ENCODE results near the gene ENHO. TPM values are rescaled to one million over a fixed set of nuclear protein-coding genes. Genes with fewer than 3 reads are reported as not detected.

ENHO gene
- total and polyA plus RNA-seq, 2 donors from 2014 or later: 0.22 to 2.7 TPM

DNA sequence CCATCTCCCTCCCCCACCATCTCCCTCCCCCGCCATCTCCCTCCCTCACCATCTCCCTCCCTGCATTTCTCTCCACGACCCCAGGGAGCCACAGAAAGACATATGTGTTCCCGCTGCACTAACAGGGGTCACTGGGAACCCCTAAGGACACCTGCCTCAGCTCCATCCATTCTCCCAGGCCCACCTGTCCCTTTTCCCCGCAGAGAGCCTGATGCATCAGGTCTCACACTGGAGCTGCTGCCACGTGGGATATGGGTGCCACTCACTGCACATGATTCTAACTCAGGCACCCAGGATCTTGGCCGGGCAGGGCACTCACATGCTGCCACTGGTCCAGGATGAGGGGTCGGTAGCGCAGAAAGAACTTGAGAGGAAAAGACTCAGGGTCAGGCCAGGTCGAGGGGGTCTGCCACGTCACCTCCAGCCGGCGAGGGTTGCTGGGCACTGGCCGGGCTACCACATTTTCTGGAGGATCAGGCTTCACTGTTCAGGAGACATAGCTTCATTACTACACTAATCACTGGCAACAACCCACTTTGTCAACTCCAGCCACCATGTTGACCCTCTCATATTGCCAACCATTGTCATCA lies 33.2 kb upstream of the ENHO start:
- no peak overlapping the region for H3K9ac ChIP-seq (ENCODE audit: low read length in 3 of 3)
- H3K27ac ChIP-seq (ENCODE audit: low read depth in 2 of 2, low read length in 2 of 2): no peak overlapping the region
- H3K4me3 ChIP-seq (ENCODE audit: low read length in 3 of 3): no peak overlapping the region
- peaks cover 3% of the 10 kb centered on the region for H3K27me3 ChIP-seq (ENCODE audit: control insufficient read depth, insufficient read depth, low read length)
- H3K36me3 ChIP-seq (ENCODE audit: control insufficient read depth in 2 of 3, insufficient read depth in 3 of 3, low read length in 3 of 3): no peaks in the 10 kb centered on the region
- TF ChIP-seq, protein P1, sequence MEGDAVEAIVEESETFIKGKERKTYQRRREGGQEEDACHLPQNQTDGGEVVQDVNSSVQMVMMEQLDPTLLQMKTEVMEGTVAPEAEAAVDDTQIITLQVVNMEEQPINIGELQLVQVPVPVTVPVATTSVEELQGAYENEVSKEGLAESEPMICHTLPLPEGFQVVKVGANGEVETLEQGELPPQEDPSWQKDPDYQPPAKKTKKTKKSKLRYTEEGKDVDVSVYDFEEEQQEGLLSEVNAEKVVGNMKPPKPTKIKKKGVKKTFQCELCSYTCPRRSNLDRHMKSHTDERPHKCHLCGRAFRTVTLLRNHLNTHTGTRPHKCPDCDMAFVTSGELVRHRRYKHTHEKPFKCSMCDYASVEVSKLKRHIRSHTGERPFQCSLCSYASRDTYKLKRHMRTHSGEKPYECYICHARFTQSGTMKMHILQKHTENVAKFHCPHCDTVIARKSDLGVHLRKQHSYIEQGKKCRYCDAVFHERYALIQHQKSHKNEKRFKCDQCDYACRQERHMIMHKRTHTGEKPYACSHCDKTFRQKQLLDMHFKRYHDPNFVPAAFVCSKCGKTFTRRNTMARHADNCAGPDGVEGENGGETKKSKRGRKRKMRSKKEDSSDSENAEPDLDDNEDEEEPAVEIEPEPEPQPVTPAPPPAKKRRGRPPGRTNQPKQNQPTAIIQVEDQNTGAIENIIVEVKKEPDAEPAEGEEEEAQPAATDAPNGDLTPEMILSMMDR (IDR thresholded peaks at IDR 0.05; ENCODE audit: borderline replicate concordance, extremely low read depth, insufficient read depth): no peak
- H3K9me3 ChIP-seq (ENCODE audit: control insufficient read depth in 2 of 3, insufficient read depth in 1 of 3, low read length in 3 of 3): no peaks in the 10 kb centered on the region
- FAIRE-seq: no peak
- intact Hi-C loops (cut with DNase I): no loop called here
- peaks cover 11 to 19% (median 13%) of the 10 kb centered on the region in 3 donors for H3K4me1 ChIP-seq (ENCODE audit: control insufficient read depth in 2 of 3, insufficient read depth in 2 of 3, low read depth in 1 of 3, low read length in 3 of 3)
- DNase-seq: peak in 2 of 5 donors; percentile 29 to 50

- intact Hi-C loops (cut with DNase I): no loop called here
- H3K9me3 ChIP-seq (ENCODE audit: control insufficient read depth in 2 of 3, insufficient read depth in 1 of 3, low read length in 3 of 3): no peaks in the 10 kb centered on the region
- H3K27ac ChIP-seq (ENCODE audit: low read depth in 2 of 2, low read length in 2 of 2): no peak overlapping the region
- TF ChIP-seq, protein P1 (IDR thresholded peaks at IDR 0.05; ENCODE audit: borderline replicate concordance, extremely low read depth, insufficient read depth): no peak
- peaks cover 3% of the 10 kb centered on the region for H3K27me3 ChIP-seq (ENCODE audit: control insufficient read depth, insufficient read depth, low read length)
- peaks cover 8 to 19% (median 11%) of the 10 kb centered on the region in 3 donors for H3K4me1 ChIP-seq (ENCODE audit: control insufficient read depth in 2 of 3, insufficient read depth in 2 of 3, low read depth in 1 of 3, low read length in 3 of 3)
- no peak for FAIRE-seq
- H3K9ac ChIP-seq (ENCODE audit: low read length in 3 of 3): no peak overlapping the region
- no peaks in the 10 kb centered on the region for H3K36me3 ChIP-seq (ENCODE audit: control insufficient read depth in 2 of 3, insufficient read depth in 3 of 3, low read length in 3 of 3)
- peak in 2 of 5 donors; percentile 25 to 66 for DNase-seq
- H3K4me3 ChIP-seq (ENCODE audit: low read length in 3 of 3): no peak overlapping the region
Observed at GRCh38 chr9:34555500-34555899, 32.7 kb upstream of the ENHO start.

DNA sequence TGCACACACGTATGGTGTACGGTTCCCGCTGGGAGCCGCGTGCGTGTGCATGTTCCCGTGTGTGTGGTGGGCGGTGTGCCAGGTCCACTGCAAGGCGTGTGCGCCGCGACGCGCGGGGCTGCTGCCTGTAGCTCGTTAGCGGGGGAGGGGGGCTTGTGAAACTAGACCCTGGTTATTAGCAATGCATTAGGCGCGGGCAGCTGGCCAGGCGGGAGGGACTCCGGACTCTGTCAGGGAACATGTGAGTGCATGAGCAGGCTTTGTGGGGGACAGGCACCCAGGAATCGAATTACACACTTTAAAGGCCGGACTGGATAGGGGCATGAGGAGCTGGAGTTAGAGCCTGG lies 32.2 kb upstream of the ENHO start:
- peaks cover 3 to 14% (median 10%) of the 10 kb centered on the region in 3 donors for H3K4me1 ChIP-seq (ENCODE audit: control insufficient read depth in 2 of 3, insufficient read depth in 2 of 3, low read depth in 1 of 3, low read length in 3 of 3)
- intact Hi-C loops (cut with DNase I): no loop called here
- DNase-seq: peak; percentile 72 to 94 (median 88)
- H3K36me3 ChIP-seq (ENCODE audit: control insufficient read depth in 2 of 3, insufficient read depth in 3 of 3, low read length in 3 of 3): no peaks in the 10 kb centered on the region
- H3K27ac ChIP-seq (ENCODE audit: low read depth in 2 of 2, low read length in 2 of 2): no peak overlapping the region
- no peaks in the 10 kb centered on the region for H3K9me3 ChIP-seq (ENCODE audit: control insufficient read depth in 2 of 3, insufficient read depth in 1 of 3, low read length in 3 of 3)
- no peak overlapping the region for H3K9ac ChIP-seq (ENCODE audit: low read length in 3 of 3)
- FAIRE-seq: no peak
- no peaks in the 10 kb centered on the region for H3K27me3 ChIP-seq (ENCODE audit: control insufficient read depth, insufficient read depth, low read length)
- H3K4me3 ChIP-seq (ENCODE audit: low read length in 3 of 3): no peak overlapping the region
- TF ChIP-seq, protein P1 (IDR thresholded peaks at IDR 0.05; ENCODE audit: borderline replicate concordance, extremely low read depth, insufficient read depth): no peak
